ENCODE data around the gene ZNF516.

Gene ZNF516

GRCh38 chr18:76453057-76453561 lies 41.9 kb downstream of the ZNF516 start:
- no peak for TF ChIP-seq CTCF (IDR thresholded peaks at IDR 0.05)
- Histone ChIP-seq H3K36me3 (ENCODE audit: control insufficient read depth, insufficient read depth, low read length) (no peaks in the 10 kb centered on the region), H3K4me1 (peaks cover 8% of the 10 kb centered on the region), H2AFZ (no peak overlapping the region), H3K79me2 (peaks cover 40% of the 10 kb centered on the region), H3K4me2 (ENCODE audit: low read length) (no peak overlapping the region), H3K9ac (no peak overlapping the region), H3K9me3 (ENCODE audit: control insufficient read depth, low read length) (no peaks in the 10 kb centered on the region), H3K27me3 (ENCODE audit: control insufficient read depth, insufficient read depth, low read length) (no peaks in the 10 kb centered on the region), H3K27ac (no peak overlapping the region), H3K4me3 (ENCODE audit: low read depth, low read length) (no peak overlapping the region)

GRCh38 chr18:76452357-76452756 lies 42.7 kb downstream of the ZNF516 start:
- Histone ChIP-seq H3K4me3 (ENCODE audit: low read depth, low read length) (no peak overlapping the region), H3K27ac (no peak overlapping the region), H2AFZ (no peak overlapping the region), H3K4me1 (peaks cover 8% of the 10 kb centered on the region), H3K36me3 (ENCODE audit: control insufficient read depth, insufficient read depth, low read length) (no peaks in the 10 kb centered on the region), H3K27me3 (ENCODE audit: control insufficient read depth, insufficient read depth, low read length) (no peaks in the 10 kb centered on the region), H3K9me3 (ENCODE audit: control insufficient read depth, low read length) (no peaks in the 10 kb centered on the region), H3K79me2 (peaks cover 40% of the 10 kb centered on the region), H3K9ac (no peak overlapping the region), H3K4me2 (ENCODE audit: low read length) (no peak overlapping the region)
- TF ChIP-seq CTCF (IDR thresholded peaks at IDR 0.05) = no peak

GRCh38 chr18:76451396-76452331 lies 43.4 kb downstream of the ZNF516 start:
- peaks cover 8% of the 10 kb centered on the region for H3K4me1 ChIP-seq
- no peaks in the 10 kb centered on the region for H3K27me3 ChIP-seq (ENCODE audit: control insufficient read depth, insufficient read depth, low read length)
- peak overlapping the region; percentile 38 for H3K4me3 ChIP-seq (ENCODE audit: low read depth, low read length)
- no peak overlapping the region for H2AFZ ChIP-seq
- H3K79me2 ChIP-seq = peaks cover 40% of the 10 kb centered on the region
- H3K9ac ChIP-seq = no peak overlapping the region
- no peaks in the 10 kb centered on the region for H3K9me3 ChIP-seq (ENCODE audit: control insufficient read depth, low read length)
- TF ChIP-seq CTCF (IDR thresholded peaks at IDR 0.05) = no peak
- peak overlapping the region; percentile 47 for H3K4me2 ChIP-seq (ENCODE audit: low read length)
- no peaks in the 10 kb centered on the region for H3K36me3 ChIP-seq (ENCODE audit: control insufficient read depth, insufficient read depth, low read length)
- peak overlapping the region; percentile 45 for H3K27ac ChIP-seq

GRCh38 chr18:76450452-76451395 lies 44.3 kb downstream of the ZNF516 start:
- Histone ChIP-seq H3K27ac (peak overlapping the region; percentile 45), H3K9me3 (ENCODE audit: control insufficient read depth, low read length) (no peaks in the 10 kb centered on the region), H3K27me3 (ENCODE audit: control insufficient read depth, insufficient read depth, low read length) (no peaks in the 10 kb centered on the region), H3K36me3 (ENCODE audit: control insufficient read depth, insufficient read depth, low read length) (no peaks in the 10 kb centered on the region), H3K79me2 (peaks cover 40% of the 10 kb centered on the region), H3K4me3 (ENCODE audit: low read depth, low read length) (peak overlapping the region; percentile 38), H3K4me2 (ENCODE audit: low read length) (peak overlapping the region; percentile 47), H3K4me1 (peaks cover 5% of the 10 kb centered on the region), H3K9ac (no peak overlapping the region), H2AFZ (no peak overlapping the region)
- TF ChIP-seq CTCF (IDR thresholded peaks at IDR 0.05) = no peak
